ENCODE measurements around the gene SLC34A3.

DNA sequence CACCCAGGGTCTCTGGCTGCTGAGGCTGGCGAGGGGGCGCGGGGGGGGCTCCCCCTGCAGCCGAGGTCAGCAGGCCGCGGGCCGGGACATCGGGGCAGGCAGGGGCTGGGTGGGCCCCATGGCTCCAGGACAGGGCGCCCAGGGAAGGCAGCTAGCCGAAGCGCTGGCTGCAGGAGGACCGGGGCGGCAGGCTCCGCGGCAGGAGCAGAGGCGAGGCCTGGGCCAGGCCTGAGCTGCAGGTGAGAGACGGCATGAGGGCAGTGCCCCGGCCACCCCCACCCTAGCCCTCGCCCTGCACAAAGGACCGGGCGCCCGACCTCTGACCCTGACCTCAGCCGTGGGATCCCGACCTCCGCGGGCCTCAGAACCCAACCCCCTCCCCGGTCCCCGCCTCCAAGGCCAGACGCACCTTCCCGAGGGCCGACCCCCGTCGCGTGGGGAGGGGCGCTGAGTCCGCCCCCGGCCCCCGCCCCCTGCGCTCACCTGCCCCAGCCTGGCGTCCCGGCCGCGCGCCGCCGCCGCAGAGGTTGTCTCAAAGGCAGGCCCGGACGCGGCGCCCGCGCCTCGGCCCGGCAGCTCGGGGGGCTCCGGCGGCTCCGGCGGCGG, 9.1 kb upstream of the SLC34A3 start:
- TF ChIP-seq, protein P1, sequence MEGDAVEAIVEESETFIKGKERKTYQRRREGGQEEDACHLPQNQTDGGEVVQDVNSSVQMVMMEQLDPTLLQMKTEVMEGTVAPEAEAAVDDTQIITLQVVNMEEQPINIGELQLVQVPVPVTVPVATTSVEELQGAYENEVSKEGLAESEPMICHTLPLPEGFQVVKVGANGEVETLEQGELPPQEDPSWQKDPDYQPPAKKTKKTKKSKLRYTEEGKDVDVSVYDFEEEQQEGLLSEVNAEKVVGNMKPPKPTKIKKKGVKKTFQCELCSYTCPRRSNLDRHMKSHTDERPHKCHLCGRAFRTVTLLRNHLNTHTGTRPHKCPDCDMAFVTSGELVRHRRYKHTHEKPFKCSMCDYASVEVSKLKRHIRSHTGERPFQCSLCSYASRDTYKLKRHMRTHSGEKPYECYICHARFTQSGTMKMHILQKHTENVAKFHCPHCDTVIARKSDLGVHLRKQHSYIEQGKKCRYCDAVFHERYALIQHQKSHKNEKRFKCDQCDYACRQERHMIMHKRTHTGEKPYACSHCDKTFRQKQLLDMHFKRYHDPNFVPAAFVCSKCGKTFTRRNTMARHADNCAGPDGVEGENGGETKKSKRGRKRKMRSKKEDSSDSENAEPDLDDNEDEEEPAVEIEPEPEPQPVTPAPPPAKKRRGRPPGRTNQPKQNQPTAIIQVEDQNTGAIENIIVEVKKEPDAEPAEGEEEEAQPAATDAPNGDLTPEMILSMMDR (IDR thresholded peaks at IDR 0.05), result no peak
- TF ChIP-seq POLR2A (IDR thresholded peaks at IDR 0.05), result no peak

Measured in esophagus squamous epithelium (tissue), 4 donors.